Kidney (tissue), 14 donors: ENCODE measurements around the gene SLC25A13. TPM values are rescaled to one million over a fixed set of nuclear protein-coding genes. Genes with fewer than 3 reads are reported as not detected.

Source experiments
- DNase-seq, 5 donors: peaks; one replicate each; pipeline ENCODE4 v3.0.0-alpha.2; 2013 to 2020
- FAIRE-seq: peaks from 2 replicates; lab custom pipeline; 2012; peaks lifted over from hg19 to GRCh38; lab: Jason Lieb, UNC
- H3K27ac ChIP-seq, 2 donors: one replicate each; pipeline ENCODE4 v1.7.0; 2013; ENCODE audit warnings: low read depth in 2 of 2, low read length in 2 of 2, inconsistent platforms in 1 of 2
- H3K27me3 ChIP-seq: one replicate; pipeline ENCODE4 v1.7.1; 2013; ENCODE audit warnings: low read length, inconsistent platforms; ENCODE audit not compliant: control insufficient read depth, insufficient read depth
- H3K36me3 ChIP-seq, 3 donors: one replicate each; pipeline versions ENCODE4 v1.7.0 to v1.7.1; 2013; ENCODE audit warnings: low read length in 3 of 3, control low read depth in 1 of 3, inconsistent platforms in 1 of 3; ENCODE audit not compliant: insufficient read depth in 3 of 3, control insufficient read depth in 2 of 3
- H3K4me1 ChIP-seq, 3 donors: one replicate each; pipeline versions ENCODE4 v1.7.0 to v1.7.1; 2013; ENCODE audit warnings: low read length in 3 of 3, inconsistent platforms in 1 of 3, low read depth in 1 of 3; ENCODE audit not compliant: control insufficient read depth in 2 of 3, insufficient read depth in 2 of 3
- H3K4me3 ChIP-seq, 3 donors: one replicate each; pipeline versions ENCODE4 v1.7.0 to v1.8.1; 2013; ENCODE audit warnings: low read length in 3 of 3, control low read depth in 1 of 3, inconsistent platforms in 1 of 3
- H3K9ac ChIP-seq, 3 donors: one replicate each; pipeline versions ENCODE4 v1.7.0 to v1.7.1; 2013; ENCODE audit warnings: low read length in 3 of 3, control low read depth in 1 of 3, inconsistent platforms in 1 of 3
- H3K9me3 ChIP-seq, 3 donors: one replicate each; pipeline versions ENCODE4 v1.7.0 to v1.7.1; 2013; ENCODE audit warnings: low read length in 3 of 3, control low read depth in 1 of 3, inconsistent platforms in 1 of 3; ENCODE audit not compliant: control insufficient read depth in 2 of 3, insufficient read depth in 1 of 3
- CTCF ChIP-seq: IDR thresholded peaks from 3 replicates; pipeline ENCODE4 v1.5.1; 2012; ENCODE audit warnings: mild to moderate bottlenecking, moderate library complexity, borderline replicate concordance; ENCODE audit not compliant: insufficient read depth; ENCODE audit errors: extremely low read depth
- intact Hi-C: fragments of 100-400 bp; cut with DNase I; formaldehyde crosslinking; loops from one replicate; pipeline ENCODE4 v1.11.1; 2022
- polyA plus RNA-seq: library from polyadenylated mRNA; stranded (reverse); fragments of 350-450 nt; fragmentation: Illumina TruSeq; extraction: RNeasy Lipid Tissue Mini Kit (QIAGEN cat#74804); gene quantifications from one replicate; pipeline ENCODE4 v1.2.3, GENCODE V29; 2014; ENCODE audit warnings: low read depth, low replicate concordance; ENCODE audit not compliant: insufficient read depth
- total RNA-seq: library from RNA; stranded (reverse); fragmentation: NEBNext Ultra II Directional; extraction: Animal tissue kit (Norgen Biotek cat#: 25700); gene quantifications from one replicate; pipeline ENCODE4 v1.2.1, GENCODE V29; 2021
- donor health status: control.
- donor health status: control.
- donor health status: control.
- donor health status: control.
- donor health status: control.
- donor health status: DM: yes; HTN: yes; CAD: no.
- donor health status: Normal renal cell carcinoma (clear cell type).

The SLC25A13 gene
- total and polyA plus RNA-seq, 2 donors from 2014 or later = 23.9 to 32.1 TPM

- DNase-seq (no peak), FAIRE-seq (no peak)
- intact Hi-C loops = no loop called here
- Histone ChIP-seq H3K36me3 (no peaks in the 10 kb centered on the region), H3K4me3 (no peak overlapping the region), H3K27ac (no peak overlapping the region), H3K9ac (no peak overlapping the region), H3K9me3 (no peaks in the 10 kb centered on the region), H3K27me3 (no peaks in the 10 kb centered on the region), H3K4me1 (no peaks in the 10 kb centered on the region)
- TF ChIP-seq CTCF = no peak
Observed at GRCh38 chr7:96199421-96199820, 122.5 kb downstream of the SLC25A13 start.

- Histone ChIP-seq H3K9me3 (no peaks in the 10 kb centered on the region), H3K4me1 (no peaks in the 10 kb centered on the region), H3K36me3 (peaks cover 0 to 1% (median 0%) of the 10 kb centered on the region in 3 donors), H3K9ac (no peak overlapping the region), H3K4me3 (no peak overlapping the region), H3K27me3 (no peaks in the 10 kb centered on the region), H3K27ac (no peak overlapping the region)
- intact Hi-C loops = no loop called here
- DNase-seq (no peak), FAIRE-seq (no peak)
- no peak for TF ChIP-seq CTCF
Observed at GRCh38 chr7:96198047-96198636, 123.8 kb downstream of the SLC25A13 start.

- no peak overlapping the region for H3K27ac ChIP-seq
- no peak for TF ChIP-seq CTCF
- H3K9ac ChIP-seq = no peak overlapping the region
- H3K4me3 ChIP-seq = no peak overlapping the region
- intact Hi-C loops = no loop called here
- H3K9me3 ChIP-seq = no peaks in the 10 kb centered on the region
- FAIRE-seq (no peak), DNase-seq (no peak)
- H3K27me3 ChIP-seq = no peaks in the 10 kb centered on the region
- H3K4me1 ChIP-seq = no peaks in the 10 kb centered on the region
- H3K36me3 ChIP-seq = peaks cover 0 to 16% (median 6%) of the 10 kb centered on the region in 3 donors
Observed at GRCh38 chr7:96196676-96197075, 125.2 kb downstream of the SLC25A13 start.
